ENCODE results near the gene BCL2. TPM values are rescaled to one million over a fixed set of nuclear protein-coding genes. Genes with fewer than 3 reads are reported as not detected.

The BCL2 gene
- total RNA-seq, 4 donors from 2014 or later: 16.1 to 61.1 (median 36.9) TPM

DNA sequence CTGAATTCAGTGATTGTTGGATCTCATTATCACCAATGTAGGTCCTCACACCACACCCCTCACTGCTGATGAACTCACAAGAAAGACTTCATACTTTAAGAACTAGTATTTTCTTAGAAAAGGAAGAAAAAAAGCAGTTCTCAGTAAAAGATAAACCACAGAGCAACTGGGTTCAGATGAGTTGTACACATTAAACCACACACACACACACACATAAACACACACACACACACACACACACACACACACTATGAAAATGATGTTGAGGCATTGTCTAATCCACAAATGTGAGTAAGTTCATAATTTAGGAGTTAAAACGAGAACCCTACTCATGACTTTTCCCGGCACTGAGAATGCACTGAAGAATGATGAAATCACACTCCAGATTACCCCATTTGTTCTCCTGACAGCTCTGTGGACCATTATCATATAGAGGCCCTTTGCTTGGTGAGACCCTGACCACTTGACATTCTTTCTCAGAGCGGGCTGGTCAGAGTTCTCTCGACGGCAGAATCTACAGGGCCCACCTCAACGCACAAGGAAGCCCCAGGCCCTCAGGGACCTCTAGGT is 106.2 kb downstream of the BCL2 start:
- intact Hi-C loops (cut with DNase I; ENCODE audit: low total_unique reads): no loop called here
- no peak for DNase-seq
- H3K4me1 ChIP-seq: no peaks in the 10 kb centered on the region
- H3K4me3 ChIP-seq: no peak overlapping the region
- H3K27me3 ChIP-seq: no peaks in the 10 kb centered on the region
- no peak overlapping the region for H3K27ac ChIP-seq
- TF ChIP-seq, protein P1, sequence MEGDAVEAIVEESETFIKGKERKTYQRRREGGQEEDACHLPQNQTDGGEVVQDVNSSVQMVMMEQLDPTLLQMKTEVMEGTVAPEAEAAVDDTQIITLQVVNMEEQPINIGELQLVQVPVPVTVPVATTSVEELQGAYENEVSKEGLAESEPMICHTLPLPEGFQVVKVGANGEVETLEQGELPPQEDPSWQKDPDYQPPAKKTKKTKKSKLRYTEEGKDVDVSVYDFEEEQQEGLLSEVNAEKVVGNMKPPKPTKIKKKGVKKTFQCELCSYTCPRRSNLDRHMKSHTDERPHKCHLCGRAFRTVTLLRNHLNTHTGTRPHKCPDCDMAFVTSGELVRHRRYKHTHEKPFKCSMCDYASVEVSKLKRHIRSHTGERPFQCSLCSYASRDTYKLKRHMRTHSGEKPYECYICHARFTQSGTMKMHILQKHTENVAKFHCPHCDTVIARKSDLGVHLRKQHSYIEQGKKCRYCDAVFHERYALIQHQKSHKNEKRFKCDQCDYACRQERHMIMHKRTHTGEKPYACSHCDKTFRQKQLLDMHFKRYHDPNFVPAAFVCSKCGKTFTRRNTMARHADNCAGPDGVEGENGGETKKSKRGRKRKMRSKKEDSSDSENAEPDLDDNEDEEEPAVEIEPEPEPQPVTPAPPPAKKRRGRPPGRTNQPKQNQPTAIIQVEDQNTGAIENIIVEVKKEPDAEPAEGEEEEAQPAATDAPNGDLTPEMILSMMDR (IDR thresholded peaks at IDR 0.05): no peak
- TF ChIP-seq POLR2A (IDR thresholded peaks at IDR 0.05): no peak
- H3K36me3 ChIP-seq: no peaks in the 10 kb centered on the region
- no peaks in the 10 kb centered on the region for H3K9me3 ChIP-seq

DNA sequence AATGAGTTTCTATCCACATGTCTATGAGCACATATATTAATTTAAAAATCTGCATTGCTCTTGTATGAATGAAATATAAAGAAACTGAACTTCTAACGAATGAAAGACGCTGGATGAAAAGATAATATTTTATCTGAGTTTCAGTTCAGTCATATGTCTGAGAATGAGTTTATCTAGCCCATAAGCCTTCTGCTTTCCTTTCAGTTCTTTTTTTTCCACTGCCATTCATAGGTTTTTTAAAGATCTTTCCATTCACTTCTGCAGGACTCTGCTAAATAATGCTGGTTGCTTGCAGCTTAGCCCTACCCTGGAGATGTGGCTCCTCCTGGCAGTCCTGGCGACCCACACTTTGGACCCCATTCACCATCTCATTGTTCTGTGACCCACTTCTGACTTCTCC is 109.0 kb downstream of the BCL2 start:
- DNase-seq: no peak
- no peaks in the 10 kb centered on the region for H3K27me3 ChIP-seq
- H3K9me3 ChIP-seq: no peaks in the 10 kb centered on the region
- H3K27ac ChIP-seq: no peak overlapping the region
- no peak for TF ChIP-seq POLR2A (IDR thresholded peaks at IDR 0.05)
- TF ChIP-seq, protein P1 (IDR thresholded peaks at IDR 0.05): no peak
- H3K4me3 ChIP-seq: no peak overlapping the region
- no peaks in the 10 kb centered on the region for H3K4me1 ChIP-seq
- intact Hi-C loops (cut with DNase I; ENCODE audit: low total_unique reads): no loop called here
- no peaks in the 10 kb centered on the region for H3K36me3 ChIP-seq

DNA sequence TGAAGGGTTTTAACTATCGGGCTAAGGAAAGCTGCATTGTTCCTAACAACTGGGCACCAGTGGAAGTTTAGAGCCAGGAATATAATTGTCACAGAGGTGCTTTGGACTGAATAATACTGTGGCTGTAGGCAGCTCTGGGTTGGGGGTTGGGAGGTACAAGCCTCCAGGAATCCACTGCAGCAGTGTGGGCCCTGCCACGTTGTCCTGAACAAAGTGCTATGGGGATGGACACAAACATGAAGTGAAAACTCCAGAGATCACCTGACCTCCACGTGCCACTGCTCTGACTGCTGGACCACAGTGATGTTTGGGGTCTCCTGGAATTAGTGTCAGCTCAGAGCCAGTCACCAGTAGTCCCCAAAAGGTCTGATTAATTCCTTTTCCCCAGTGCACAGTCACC is 110.9 kb downstream of the BCL2 start:
- no peak overlapping the region for H3K4me3 ChIP-seq
- no peaks in the 10 kb centered on the region for H3K4me1 ChIP-seq
- no peaks in the 10 kb centered on the region for H3K27me3 ChIP-seq
- intact Hi-C loops (cut with DNase I; ENCODE audit: low total_unique reads): no loop called here
- TF ChIP-seq, protein P1 (IDR thresholded peaks at IDR 0.05): no peak
- no peak for TF ChIP-seq POLR2A (IDR thresholded peaks at IDR 0.05)
- DNase-seq: no peak
- H3K36me3 ChIP-seq: no peaks in the 10 kb centered on the region
- no peaks in the 10 kb centered on the region for H3K9me3 ChIP-seq
- no peak overlapping the region for H3K27ac ChIP-seq

DNA sequence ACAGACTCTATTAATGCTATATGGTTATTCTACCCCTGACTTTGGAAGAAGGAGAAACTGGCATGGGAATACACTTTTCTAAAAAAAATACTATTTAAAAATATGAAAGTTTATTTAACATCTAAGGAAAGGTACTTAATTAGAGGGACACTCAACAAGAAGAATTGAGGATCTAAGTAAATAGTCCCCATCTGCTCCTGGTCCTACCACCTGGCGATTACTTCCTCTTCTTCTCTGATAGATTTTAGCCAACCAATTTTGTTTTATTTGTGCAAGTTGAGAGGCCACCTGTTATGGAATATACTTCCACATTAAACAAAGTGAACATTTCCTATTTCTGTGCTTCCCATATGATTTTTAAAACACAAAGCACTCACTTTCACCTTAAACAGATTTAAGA is 111.7 kb downstream of the BCL2 start:
- TF ChIP-seq POLR2A (IDR thresholded peaks at IDR 0.05): no peak
- TF ChIP-seq, protein P1 (IDR thresholded peaks at IDR 0.05): no peak
- intact Hi-C loops (cut with DNase I; ENCODE audit: low total_unique reads): no loop called here
- no peaks in the 10 kb centered on the region for H3K36me3 ChIP-seq
- H3K4me3 ChIP-seq: no peak overlapping the region
- no peaks in the 10 kb centered on the region for H3K27me3 ChIP-seq
- H3K27ac ChIP-seq: no peak overlapping the region
- no peak for DNase-seq
- H3K9me3 ChIP-seq: no peaks in the 10 kb centered on the region
- H3K4me1 ChIP-seq: no peaks in the 10 kb centered on the region

DNA sequence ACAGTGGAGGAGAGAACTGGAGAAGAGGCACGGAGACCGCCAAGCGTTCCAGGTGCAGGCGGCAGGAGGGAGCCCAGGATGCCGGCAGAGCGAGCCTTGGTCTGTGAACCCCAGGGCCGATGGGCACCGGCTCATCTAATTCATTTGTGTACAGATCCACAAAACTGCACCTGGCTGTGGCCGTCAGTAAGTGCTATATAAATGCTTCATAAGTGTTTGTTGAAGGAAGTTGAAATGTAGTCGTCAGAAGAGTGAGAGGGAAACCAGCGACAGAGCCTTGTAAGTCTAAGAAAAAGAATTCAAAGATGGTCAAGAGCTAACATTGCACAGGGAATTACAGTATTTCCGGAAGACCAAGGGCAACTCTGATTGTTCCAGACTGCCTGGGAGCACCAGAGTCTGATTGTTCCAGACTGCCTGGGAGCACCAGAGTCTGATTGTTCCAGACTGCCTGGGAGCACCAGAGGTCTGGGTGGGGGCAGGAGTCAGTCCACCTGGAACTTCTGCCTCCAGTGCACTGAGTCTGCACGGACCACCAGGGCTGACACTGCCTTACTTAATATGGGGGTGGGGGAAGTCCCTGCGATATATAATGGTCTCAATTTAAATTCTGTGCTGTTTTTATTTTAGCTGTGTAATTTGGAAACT is 112.3 kb downstream of the BCL2 start:
- intact Hi-C loops (cut with DNase I; ENCODE audit: low total_unique reads): no loop called here
- Histone ChIP-seq H3K36me3 (no peaks in the 10 kb centered on the region), H3K4me3 (no peak overlapping the region), H3K27ac (no peak overlapping the region), H3K9me3 (no peaks in the 10 kb centered on the region), H3K27me3 (no peaks in the 10 kb centered on the region), H3K4me1 (no peaks in the 10 kb centered on the region)
- DNase-seq: no peak
- TF ChIP-seq POLR2A (IDR thresholded peaks at IDR 0.05): no peak
